Measurements from ENCODE around the gene BDH1. TPM values are rescaled to one million over a fixed set of nuclear protein-coding genes. Genes with fewer than 3 reads are reported as not detected.

BDH1 gene
- total and polyA plus RNA-seq, 2 of the 13 experiments (the other 11 are each of a cell fraction or from before 2014, with no cell fraction given), result 21.2 to 71.9 TPM

- TF ChIP-seq MAF1 (CRISPR knock-in tag; IDR thresholded peaks at IDR 0.05; ENCODE audit: borderline replicate concordance), result no peak
- TF ChIP-seq ZMYM3 (CRISPR knock-in tag; IDR thresholded peaks at IDR 0.05), result peak; percentile 38; the same call in 1 of the 2 replicates
- no peak for TF ChIP-seq IKZF1 (IDR thresholded peaks at IDR 0.05)
- TF ChIP-seq HNF4A (CRISPR knock-in tag; IDR thresholded peaks at IDR 0.05), result peak; percentile 84
- no peak for TF ChIP-seq THAP7 (CRISPR knock-in tag; IDR thresholded peaks at IDR 0.05)
- no peak for TF ChIP-seq ZNF768 (CRISPR knock-in tag; IDR thresholded peaks at IDR 0.05)
- TF ChIP-seq SKI (IDR thresholded peaks at IDR 0.05; ENCODE audit: partially characterized antibody), result peak; percentile 33
- TF ChIP-seq ZBTB8A (CRISPR knock-in tag; IDR thresholded peaks at IDR 0.05; ENCODE audit: borderline replicate concordance, low read depth), result no peak
- peak; percentile 35 for TF ChIP-seq ASH2L (IDR thresholded peaks at IDR 0.05; ENCODE audit: insufficient read length, low read depth, low read length)
- TF ChIP-seq MBD4 (IDR thresholded peaks at IDR 0.05; ENCODE audit: borderline replicate concordance, low read length), result no peak
- peak; percentile 57; the same call in 1 of the 2 replicates for TF ChIP-seq RAD21 (CRISPR knock-in tag; IDR thresholded peaks at IDR 0.05)
- TF ChIP-seq ZNF644 (CRISPR knock-in tag; IDR thresholded peaks at IDR 0.05; ENCODE audit: low read depth), result 0 out of 2 replicates have a peak, but pooled peaks have one; percentile 42
- TF ChIP-seq POGZ (CRISPR knock-in tag; IDR thresholded peaks at IDR 0.05), result no peak
- no peak for TF ChIP-seq ISL2 (CRISPR knock-in tag; IDR thresholded peaks at IDR 0.05)
- TF ChIP-seq RFX5 (IDR thresholded peaks at IDR 0.05; ENCODE audit: low read depth, low read length), result no peak
- no peak for TF ChIP-seq GMEB1 (CRISPR knock-in tag; IDR thresholded peaks at IDR 0.05; ENCODE audit: borderline replicate concordance)
- peak; percentile 30; the same call in 1 of the 2 replicates for TF ChIP-seq MAX (IDR thresholded peaks at IDR 0.05)
- TF ChIP-seq ZFY (CRISPR knock-in tag; IDR thresholded peaks at IDR 0.05), result peak; percentile 41; the same call in 1 of the 2 replicates
- peak; percentile 61 for TF ChIP-seq ZNF687 (CRISPR knock-in tag; IDR thresholded peaks at IDR 0.05)
- no peak for TF ChIP-seq TP53 (CRISPR knock-in tag; conservative IDR thresholded peaks at IDR 0.05)
- no peak for TF ChIP-seq CBX1 (IDR thresholded peaks at IDR 0.05; ENCODE audit: low read depth)
- TF ChIP-seq UBTF (CRISPR knock-in tag; IDR thresholded peaks at IDR 0.05), result no peak
Observed at GRCh38 chr3:197491923-197492664, 63.7 kb downstream of the BDH1 start (continued).
